Inflammatory macrophage treated with lipopolysaccharide for 4 hours (primary cell): ENCODE measurements around the gene TLE1.
"Not testable (repeated sequence)": the region's sequence is repeated elsewhere in the genome, so short reads cannot be mapped to it uniquely, and the experiment has no call there.

Experiments used
- DNase-seq: peaks from one replicate; pipeline ENCODE4 v3.0.0-alpha.2; 2020

Gene TLE1

GRCh38 chr9:81599837-81600236, 89.5 kb downstream of the TLE1 start:
- peak; percentile 71 for DNase-seq

GRCh38 chr9:81598811-81599210, 90.5 kb downstream of the TLE1 start:
- DNase-seq: peak; percentile 17

- no peak for DNase-seq
Measured at GRCh38 chr9:81598123-81598497, 91.2 kb downstream of the TLE1 start.

- DNase-seq: no peak
Measured at GRCh38 chr9:81597419-81598122, 91.8 kb downstream of the TLE1 start.

GRCh38 chr9:81596679-81597418, 92.5 kb downstream of the TLE1 start:
- DNase-seq: no peak

DNA sequence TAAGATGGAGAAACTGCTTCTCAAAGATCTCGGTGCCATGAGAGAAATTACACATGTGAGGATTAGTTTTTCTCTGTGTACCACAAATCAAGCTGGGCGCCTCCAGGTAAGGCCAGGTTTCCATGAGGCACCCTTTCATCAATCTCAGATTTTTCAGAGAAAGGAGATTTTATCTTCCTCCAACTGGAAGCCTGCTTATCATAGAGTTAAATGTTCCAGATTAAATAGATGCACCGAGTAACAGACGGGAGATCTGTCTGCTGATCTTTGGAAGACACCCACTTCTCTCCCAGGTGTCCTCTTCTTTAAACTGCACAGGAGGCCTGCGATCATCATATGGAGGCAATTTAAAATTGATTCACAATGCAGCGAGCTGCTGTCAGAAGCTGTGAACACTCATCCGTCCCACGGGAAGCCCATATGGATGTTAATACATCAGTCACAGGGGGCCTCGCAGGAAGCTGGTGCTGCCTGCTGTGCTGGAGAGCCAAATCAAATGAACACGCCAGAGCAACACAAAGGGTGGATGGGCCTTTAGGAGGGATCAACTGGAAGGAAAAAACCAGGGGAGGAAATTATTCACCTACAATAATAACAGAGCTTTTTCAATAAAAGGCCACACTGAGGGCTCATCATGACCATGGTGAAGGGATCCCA, 93.3 kb downstream of the TLE1 start:
- no peak for DNase-seq

DNA sequence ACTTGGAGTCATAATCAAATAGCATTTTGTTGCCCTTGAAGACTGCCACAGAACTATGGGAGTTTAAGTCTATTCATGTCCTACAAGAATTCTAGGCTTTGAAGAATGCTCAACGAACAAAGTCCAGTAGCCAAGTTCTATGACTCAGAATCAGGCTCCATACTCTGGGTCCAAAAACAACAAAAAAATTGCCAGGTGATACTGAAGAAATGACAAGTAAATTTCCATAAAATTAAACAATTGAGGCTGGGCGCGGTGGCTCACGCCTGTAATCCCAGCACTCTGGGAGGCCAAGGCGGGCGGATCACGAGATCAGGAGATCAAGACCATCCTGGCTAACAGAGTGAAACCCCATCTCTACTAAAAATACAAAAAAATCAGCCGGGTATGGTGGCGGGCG, 94.1 kb downstream of the TLE1 start:
- not testable (repeated sequence) for DNase-seq

- DNase-seq: no peak
Measured at GRCh38 chr9:81594415-81594814, 94.9 kb downstream of the TLE1 start.

GRCh38 chr9:81592887-81593266, 96.5 kb downstream of the TLE1 start:
- DNase-seq: peak; percentile 46

DNA sequence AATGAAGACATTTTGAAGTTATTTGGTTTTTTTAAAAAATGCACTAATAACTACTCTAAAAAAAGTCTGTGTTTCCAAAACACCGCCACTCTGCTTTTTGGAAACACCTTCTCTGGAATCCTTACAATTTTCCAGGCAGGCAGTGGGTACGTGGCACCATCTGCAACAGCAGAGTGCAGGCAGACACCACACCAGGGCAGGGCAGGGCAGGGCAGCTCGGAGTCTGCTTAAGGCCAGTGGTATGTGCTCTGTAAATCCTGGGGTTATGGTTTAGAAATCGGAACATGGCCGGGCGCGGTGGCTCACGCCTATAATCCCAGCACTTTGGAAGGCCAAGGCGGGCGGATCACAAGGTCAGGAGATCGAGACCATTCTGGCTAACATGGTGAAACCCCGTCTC, 97.6 kb downstream of the TLE1 start:
- DNase-seq: no peak

- no peak for DNase-seq
Measured at GRCh38 chr9:81590688-81591087, 98.7 kb downstream of the TLE1 start.

GRCh38 chr9:81589819-81590218, 99.5 kb downstream of the TLE1 start:
- no peak for DNase-seq

DNA sequence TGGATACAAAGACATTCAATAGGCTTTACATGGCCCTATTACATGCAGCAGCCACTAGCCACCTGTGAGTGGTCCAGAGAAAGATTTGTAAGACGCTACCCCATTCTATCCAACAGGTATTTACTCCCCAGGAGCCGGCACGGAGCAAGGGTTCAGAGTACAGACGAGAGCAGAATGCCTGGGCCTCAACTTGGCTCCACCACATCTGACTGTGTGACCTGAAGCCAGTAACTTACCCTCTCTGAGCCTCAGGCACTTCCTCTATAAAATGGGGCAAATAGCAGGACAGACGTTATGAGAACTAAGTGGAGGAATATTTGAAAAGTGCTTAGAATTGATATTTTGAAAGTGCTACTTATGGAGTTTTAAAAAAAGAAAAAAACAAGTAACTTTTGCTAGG, 100.0 kb downstream of the TLE1 start:
- DNase-seq: no peak

- DNase-seq: no peak
Measured at GRCh38 chr9:81588148-81588871, 101.0 kb downstream of the TLE1 start.

- DNase-seq: no peak
Measured at GRCh38 chr9:81586786-81587185, 102.6 kb downstream of the TLE1 start.

DNA sequence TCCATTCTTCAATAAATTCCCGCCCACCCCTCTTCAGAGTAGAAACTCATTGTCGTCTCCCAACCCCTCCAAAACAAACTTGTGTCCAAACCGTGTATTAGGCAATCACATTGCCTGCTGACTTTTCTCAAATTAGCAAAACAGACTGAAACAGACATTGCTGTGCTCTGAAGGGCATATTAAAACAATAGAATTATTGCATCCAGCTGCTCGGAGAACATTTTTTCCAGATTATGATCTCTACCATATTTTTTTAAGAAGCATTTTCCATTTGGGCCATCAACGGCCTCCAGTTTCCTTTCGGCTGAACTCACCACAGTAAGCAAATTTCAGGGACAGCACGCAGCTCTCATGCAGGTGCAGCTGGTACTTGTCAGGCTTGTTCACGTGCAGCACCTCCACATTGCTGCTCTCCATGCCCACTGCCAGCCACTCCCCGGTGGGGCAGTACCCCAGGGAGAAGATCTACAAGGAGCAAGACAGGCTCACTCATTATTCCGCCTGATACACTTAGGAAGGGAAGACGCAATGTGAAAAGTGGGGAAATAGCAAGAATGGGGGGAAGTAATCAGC, 104.1 kb downstream of the TLE1 start:
- no peak for DNase-seq

DNA sequence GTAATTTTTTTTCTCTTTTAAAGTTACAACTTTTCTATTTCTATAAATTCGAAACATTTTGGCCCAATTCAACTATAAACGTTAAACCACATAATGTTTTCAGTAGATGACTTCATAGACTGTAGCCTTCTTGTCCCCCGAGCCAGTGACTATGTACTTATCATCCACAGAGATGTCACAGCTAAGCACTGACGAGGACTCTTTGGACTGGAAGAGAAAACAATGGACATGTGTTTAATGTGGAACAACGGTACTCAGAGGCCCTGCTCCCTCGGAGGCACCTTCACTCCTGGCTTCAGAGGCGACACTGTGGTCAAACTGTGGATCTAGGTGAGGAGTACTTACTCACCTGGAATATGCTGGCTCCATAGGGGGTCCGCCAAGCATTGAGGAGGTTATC, 105.2 kb downstream of the TLE1 start:
- DNase-seq: no peak

DNA sequence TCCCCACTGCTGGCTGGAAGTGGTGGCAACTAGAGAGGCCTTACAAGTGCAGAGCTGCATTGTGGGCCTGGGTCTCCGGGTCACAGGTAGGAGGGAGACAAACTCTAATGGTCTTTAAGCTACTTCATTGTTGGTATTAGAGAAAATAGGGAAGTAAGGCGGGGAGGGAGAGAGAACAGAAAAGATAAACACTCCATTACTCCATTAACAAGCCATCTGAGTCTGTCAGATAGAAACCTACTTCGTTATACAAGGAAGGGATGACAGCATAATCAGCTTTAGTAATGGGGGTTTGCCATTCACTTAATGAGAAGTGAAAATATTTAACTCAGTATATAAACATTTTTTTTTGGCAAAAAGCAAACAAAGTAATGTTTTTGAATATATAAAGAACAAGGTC, 107.4 kb downstream of the TLE1 start:
- DNase-seq: peak; percentile 43

GRCh38 chr9:81579381-81579780, 110.0 kb downstream of the TLE1 start:
- peak; percentile 83 for DNase-seq

DNA sequence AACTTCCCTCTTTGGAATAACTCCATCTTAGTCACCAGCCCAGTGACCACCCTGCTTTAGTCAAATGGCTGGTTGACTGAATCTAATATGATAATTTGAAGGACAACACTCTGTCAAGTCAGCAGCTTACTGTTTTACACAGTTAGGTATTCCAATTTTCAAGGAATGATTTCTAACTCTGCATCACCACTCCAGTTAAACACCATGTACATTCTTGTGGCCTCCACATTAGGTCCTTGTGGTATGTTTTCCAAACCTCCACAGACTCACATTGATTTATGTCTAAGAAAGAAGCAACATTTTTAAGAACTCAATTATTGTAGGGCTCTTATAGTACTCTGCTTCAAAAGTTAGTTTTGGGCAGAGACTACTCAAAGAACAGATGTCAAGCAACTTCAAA, 110.7 kb downstream of the TLE1 start:
- DNase-seq: peak; percentile 24

DNA sequence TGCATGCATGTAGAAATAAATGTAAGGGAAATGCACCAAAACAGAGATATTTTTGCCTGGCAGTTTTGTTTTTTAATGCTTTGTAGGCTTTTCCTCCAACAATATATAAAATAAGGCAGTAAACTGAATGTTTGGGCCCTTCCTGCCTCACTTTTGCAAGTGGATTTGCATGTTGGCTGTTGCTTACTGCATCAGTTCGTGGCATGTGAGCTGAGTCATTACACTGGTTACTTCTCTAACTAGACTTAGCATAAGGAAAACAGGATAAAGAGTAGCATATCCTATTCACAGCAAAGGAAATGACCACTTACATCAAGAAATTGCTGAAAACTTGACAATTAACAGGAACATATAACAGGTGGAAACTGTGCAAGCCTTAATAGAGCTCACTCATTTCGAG, 113.4 kb downstream of the TLE1 start:
- DNase-seq: peak; percentile 70

DNA sequence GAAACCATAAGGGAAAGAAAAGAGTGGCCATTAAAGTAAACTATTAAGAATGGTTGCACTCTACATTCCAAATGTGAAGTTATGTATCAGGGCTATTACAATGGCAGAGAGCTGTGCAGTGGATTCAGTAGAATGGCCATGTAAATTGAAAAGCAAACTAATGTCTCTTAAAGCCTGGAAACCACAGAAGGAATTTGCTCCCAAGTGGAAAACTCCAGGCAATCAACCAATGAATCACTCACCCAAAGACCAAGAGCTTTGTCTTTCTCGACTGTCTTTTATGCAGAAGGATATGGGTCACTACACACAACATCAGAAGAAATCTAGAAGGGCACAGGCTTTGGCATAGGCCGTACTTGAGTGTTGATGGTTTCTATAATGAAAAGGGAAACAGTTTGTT, 114.9 kb downstream of the TLE1 start:
- DNase-seq: no peak
